SK-N-SH (cell line): ENCODE measurements around the gene TMEM192. TPM values are rescaled to one million over a fixed set of nuclear protein-coding genes. Genes with fewer than 3 reads are reported as not detected.

Experiments
- CTCF ChIA-PET: fragments of 300-600, 350-600 bp; formaldehyde crosslinking; extraction: SDS; loops from one replicate; lab custom pipeline; 2021; lab: Yijun Ruan, JAX
- POLR2A ChIA-PET: fragments of 350-600 bp; sonication (Branson Sonifier 250); formaldehyde crosslinking; extraction: SDS; loops from one replicate; lab custom pipeline; 2020; ENCODE audit warnings: antibody characterized with exemption, inconsistent platforms; lab: Yijun Ruan, JAX
- DNase-seq: peaks from one replicate; pipeline ENCODE4 v3.0.0; 2012
- H2AFZ ChIP-seq: fragments of 200-600 bp; sonication (generic); 2 replicates; pipeline ENCODE4 v1.8.1; 2016; ENCODE audit warnings: antibody characterized with exemption, mild to moderate bottlenecking, low read depth
- H3F3A ChIP-seq: fragments of 200-600 bp; sonication (generic); replicated peaks from 2 replicates; pipeline ENCODE3; 2016; ENCODE audit warnings: antibody characterized with exemption, mild to moderate bottlenecking; ENCODE audit not compliant: insufficient read depth
- H3K27ac ChIP-seq, 2 experiments: fragments of 200-500 bp in 1 of 2; fragments of 200-600 bp in 1 of 2; sonication (Bioruptor generic) in 1 of 2; sonication (generic), shearing (Covaris generic) in 1 of 2; 2 replicates each; pipeline versions ENCODE4 v1.5.1 to v1.6.1; 2014 to 2016; ENCODE audit warnings: low read depth in 2 of 2, inconsistent platforms in 1 of 2, low read length in 1 of 2, mild to moderate bottlenecking in 1 of 2, mixed read lengths in 1 of 2
- H3K27me3 ChIP-seq: fragments of 200-600 bp; sonication (generic), shearing (Covaris generic); 2 replicates; pipeline ENCODE4 v1.6.1; 2016; ENCODE audit warnings: mixed run types; ENCODE audit not compliant: insufficient read depth
- H3K36me3 ChIP-seq, 2 experiments: fragments of 200-500 bp in 1 of 2; fragments of 200-600 bp in 1 of 2; sonication (Bioruptor generic) in 1 of 2; sonication (generic) in 1 of 2; replicated peaks in 1 of 2; 2 replicates each; pipeline versions ENCODE3 to v1.5.1; 2014 to 2016; ENCODE audit warnings: low read length in 1 of 2, mild to moderate bottlenecking in 1 of 2; ENCODE audit not compliant: insufficient read depth in 2 of 2, control insufficient read depth in 1 of 2
- H3K4me1 ChIP-seq, 2 experiments: fragments of 200-500 bp in 1 of 2; fragments of 200-600 bp in 1 of 2; sonication (Bioruptor generic) in 1 of 2; sonication (generic), shearing (Covaris generic) in 1 of 2; 2 replicates each; pipeline versions ENCODE4 v1.5.1 to v1.6.1; 2014 to 2016; ENCODE audit warnings: low read depth in 1 of 2, low read length in 1 of 2, mixed run types in 1 of 2; ENCODE audit not compliant: insufficient read depth in 2 of 2, control insufficient read depth in 1 of 2
- H3K4me2 ChIP-seq: fragments of 200-600 bp; sonication (generic), shearing (Covaris generic); 2 replicates; pipeline ENCODE4 v1.6.1; 2017; ENCODE audit warnings: mixed run types
- H3K4me3 ChIP-seq, 2 experiments: fragments of 200-500 bp in 1 of 2; fragments of 200-600 bp in 1 of 2; sonication (Bioruptor generic) in 1 of 2; sonication (generic), shearing (Covaris generic) in 1 of 2; 2 replicates each; pipeline versions ENCODE4 v1.5.1 to v1.8.1; 2014 to 2016; ENCODE audit warnings: low read depth in 2 of 2, inconsistent platforms in 1 of 2, low read length in 1 of 2, mild to moderate bottlenecking in 1 of 2, mixed read lengths in 1 of 2, moderate library complexity in 1 of 2
- H3K79me2 ChIP-seq: fragments of 200-600 bp; sonication (generic); 2 replicates; pipeline ENCODE4 v1.8.1; 2017; ENCODE audit warnings: mild to moderate bottlenecking; ENCODE audit not compliant: insufficient read depth
- H3K9ac ChIP-seq: fragments of 200-600 bp; sonication (generic); 2 replicates; pipeline ENCODE4 v1.6.1; 2017; ENCODE audit warnings: mixed run types
- H3K9me2 ChIP-seq: fragments of 200-600 bp; sonication (generic); 2 replicates; pipeline ENCODE4 v1.6.1; 2017; ENCODE audit warnings: mixed run types
- H3K9me3 ChIP-seq: fragments of 200-600 bp; sonication (generic); 2 replicates; pipeline ENCODE4 v1.6.1; 2017; ENCODE audit warnings: mixed run types, mild to moderate bottlenecking, moderate library complexity
- H4K20me1 ChIP-seq: fragments of 200-600 bp; sonication (generic); 2 replicates; pipeline ENCODE4 v1.6.1; 2017; ENCODE audit warnings: mild to moderate bottlenecking, mixed run types; ENCODE audit not compliant: insufficient read depth
- CHD2 ChIP-seq: fragments of 150-350 bp; IDR thresholded peaks from 2 replicates; pipeline ENCODE4 v1.6.1; 2018; ENCODE audit warnings: low read length; ENCODE audit not compliant: partially characterized antibody
- ELF1 ChIP-seq: IDR thresholded peaks from 2 replicates; pipeline ENCODE4 v1.4.0; 2012
- FOXJ3 ChIP-seq: sonication (generic); formaldehyde crosslinking; IDR thresholded peaks from 2 replicates; pipeline ENCODE4 v1.5.1; 2020; ENCODE audit warnings: mild to moderate bottlenecking, missing genetic modification reagents
- FOXM1 ChIP-seq: IDR thresholded peaks from 2 replicates; pipeline ENCODE4 v1.4.0; 2012; ENCODE audit warnings: low read depth, mild to moderate bottlenecking
- GABPA ChIP-seq: IDR thresholded peaks from 2 replicates; pipeline ENCODE4 v1.4.0; 2012; ENCODE audit warnings: low read depth, mild to moderate bottlenecking
- GATA2 ChIP-seq: sonication (generic); formaldehyde crosslinking; IDR thresholded peaks from 2 replicates; pipeline ENCODE4 v1.5.0; 2020; ENCODE audit warnings: mild to moderate bottlenecking, missing genetic modification reagents
- MEF2A ChIP-seq: IDR thresholded peaks from 2 replicates; pipeline ENCODE4 v1.4.0; 2012; ENCODE audit warnings: low read depth, borderline replicate concordance
- MXI1 ChIP-seq: IDR thresholded peaks from 2 replicates; pipeline ENCODE4 v1.6.1; 2012; ENCODE audit warnings: mild to moderate bottlenecking, low read depth, low read length, improper control_type of control experiment
- NFIC ChIP-seq: IDR thresholded peaks from 2 replicates; pipeline ENCODE4 v1.4.0; 2012; ENCODE audit warnings: borderline replicate concordance
- POLR2AphosphoS5 ChIP-seq: IDR thresholded peaks from 2 replicates; pipeline ENCODE4 v1.6.1; 2012; ENCODE audit warnings: low read depth, low read length
- RAD21 ChIP-seq: IDR thresholded peaks from 2 replicates; pipeline ENCODE4 v1.6.1; 2012; ENCODE audit warnings: mild to moderate bottlenecking, low read length
- RFX5 ChIP-seq: IDR thresholded peaks from 2 replicates; pipeline ENCODE4 v1.6.1; 2012; ENCODE audit warnings: mild to moderate bottlenecking, improper control_type of control experiment, low read length
- RXRA ChIP-seq: IDR thresholded peaks from 2 replicates; pipeline ENCODE4 v1.4.0; 2012; ENCODE audit warnings: low read depth, mild to moderate bottlenecking, borderline replicate concordance
- SMC3 ChIP-seq: IDR thresholded peaks from 2 replicates; pipeline ENCODE4 v1.6.1; 2012; ENCODE audit warnings: low read depth, low read length, improper control_type of control experiment
- TEAD4 ChIP-seq: IDR thresholded peaks from 2 replicates; pipeline ENCODE4 v1.4.0; 2012; ENCODE audit warnings: mild to moderate bottlenecking, borderline replicate concordance; ENCODE audit not compliant: insufficient read depth
- YY1 ChIP-seq: IDR thresholded peaks from 2 replicates; pipeline ENCODE4 v1.4.0; 2012; ENCODE audit warnings: low read depth, mild to moderate bottlenecking
- WGBS: methylation state at CpG from one replicate; pipeline ENCODE4 v1.1.6; 2017; ENCODE audit warnings: low lambda C conversion rate; 5-methylcytosine and 5-hydroxymethylcytosine counted together
- polyA plus RNA-seq, 3 experiments: library from polyadenylated mRNA; depleted of rRNA; stranded (reverse); fragments of >200 nt; gene quantifications; 2 replicates each; pipeline ENCODE4 v1.2.3, GENCODE V29; 2012
- TF ChIP-seq, protein P1 (sequence below): IDR thresholded peaks from 2 replicates; pipeline ENCODE4 v1.4.0; 2012; ENCODE audit warnings: low read depth, borderline replicate concordance
- TF ChIP-seq, protein P2 (sequence below): fragments of 150-350 bp; IDR thresholded peaks from 2 replicates; pipeline ENCODE4 v1.6.1; 2017; ENCODE audit warnings: antibody characterized with exemption, low read length, low read depth, borderline replicate concordance
- TF ChIP-seq, protein P3 (sequence below): IDR thresholded peaks from 2 replicates; pipeline ENCODE4 v1.4.0; 2012; ENCODE audit warnings: low read depth
- TF ChIP-seq, protein P4 (sequence below): IDR thresholded peaks from 2 replicates; pipeline ENCODE4 v1.6.1; 2012; ENCODE audit warnings: mild to moderate bottlenecking, low read depth, low read length, moderate library complexity

The TMEM192 gene
- polyA plus RNA-seq, 1 of the 3 experiments (the other 2 are of a cell fraction): 9.1 TPM

DNA sequence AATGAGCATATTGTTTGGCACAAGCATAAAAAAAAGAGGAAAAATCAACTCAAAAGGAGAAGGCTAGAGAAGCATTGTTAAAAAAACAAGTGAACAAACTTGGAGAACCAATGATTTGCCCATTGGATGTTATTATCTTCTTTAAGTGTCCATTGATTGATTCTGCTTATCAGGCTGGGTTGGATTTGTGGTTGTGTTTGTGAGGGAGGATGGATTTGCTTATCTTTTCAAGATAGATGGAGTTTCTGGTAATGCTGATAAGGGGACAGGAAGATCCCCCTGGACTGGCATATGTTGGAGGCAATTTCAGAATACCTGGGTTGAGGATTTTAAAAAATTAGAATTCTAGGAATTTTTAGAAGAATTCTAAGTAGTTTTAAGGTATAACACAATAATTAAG, 41.8 kb upstream of the TMEM192 start:
- H3K4me1 ChIP-seq: no peaks in the 10 kb centered on the region
- no peaks in the 10 kb centered on the region for H4K20me1 ChIP-seq
- H2AFZ ChIP-seq: no peak overlapping the region
- no peak for DNase-seq
- H3K27me3 ChIP-seq: no peaks in the 10 kb centered on the region
- H3K4me3 ChIP-seq: no peak overlapping the region
- H3K79me2 ChIP-seq: no peaks in the 10 kb centered on the region
- POLR2A ChIA-PET: no interaction called here
- peaks cover 7% of the 10 kb centered on the region for H3F3A ChIP-seq
- no peak overlapping the region for H3K27ac ChIP-seq
- H3K9ac ChIP-seq: no peak overlapping the region
- no peaks in the 10 kb centered on the region for H3K9me2 ChIP-seq
- CTCF ChIA-PET: no interaction called here
- no peaks in the 10 kb centered on the region for H3K36me3 ChIP-seq
- H3K4me2 ChIP-seq: no peak overlapping the region
- no peaks in the 10 kb centered on the region for H3K9me3 ChIP-seq
- no peak for TF ChIP-seq TEAD4
- TF ChIP-seq FOXJ3 (CRISPR knock-in tag): no peak
- TF ChIP-seq CHD2: no peak
- TF ChIP-seq, protein P1, sequence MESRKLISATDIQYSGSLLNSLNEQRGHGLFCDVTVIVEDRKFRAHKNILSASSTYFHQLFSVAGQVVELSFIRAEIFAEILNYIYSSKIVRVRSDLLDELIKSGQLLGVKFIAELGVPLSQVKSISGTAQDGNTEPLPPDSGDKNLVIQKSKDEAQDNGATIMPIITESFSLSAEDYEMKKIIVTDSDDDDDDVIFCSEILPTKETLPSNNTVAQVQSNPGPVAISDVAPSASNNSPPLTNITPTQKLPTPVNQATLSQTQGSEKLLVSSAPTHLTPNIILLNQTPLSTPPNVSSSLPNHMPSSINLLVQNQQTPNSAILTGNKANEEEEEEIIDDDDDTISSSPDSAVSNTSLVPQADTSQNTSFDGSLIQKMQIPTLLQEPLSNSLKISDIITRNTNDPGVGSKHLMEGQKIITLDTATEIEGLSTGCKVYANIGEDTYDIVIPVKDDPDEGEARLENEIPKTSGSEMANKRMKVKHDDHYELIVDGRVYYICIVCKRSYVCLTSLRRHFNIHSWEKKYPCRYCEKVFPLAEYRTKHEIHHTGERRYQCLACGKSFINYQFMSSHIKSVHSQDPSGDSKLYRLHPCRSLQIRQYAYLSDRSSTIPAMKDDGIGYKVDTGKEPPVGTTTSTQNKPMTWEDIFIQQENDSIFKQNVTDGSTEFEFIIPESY: no peak
- TF ChIP-seq, protein P2, sequence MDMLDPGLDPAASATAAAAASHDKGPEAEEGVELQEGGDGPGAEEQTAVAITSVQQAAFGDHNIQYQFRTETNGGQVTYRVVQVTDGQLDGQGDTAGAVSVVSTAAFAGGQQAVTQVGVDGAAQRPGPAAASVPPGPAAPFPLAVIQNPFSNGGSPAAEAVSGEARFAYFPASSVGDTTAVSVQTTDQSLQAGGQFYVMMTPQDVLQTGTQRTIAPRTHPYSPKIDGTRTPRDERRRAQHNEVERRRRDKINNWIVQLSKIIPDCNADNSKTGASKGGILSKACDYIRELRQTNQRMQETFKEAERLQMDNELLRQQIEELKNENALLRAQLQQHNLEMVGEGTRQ: no peak
- no peak for TF ChIP-seq MXI1
- no peak for TF ChIP-seq RFX5
- TF ChIP-seq RAD21: no peak
- TF ChIP-seq GATA2 (CRISPR knock-in tag): no peak
- TF ChIP-seq YY1: no peak

DNA sequence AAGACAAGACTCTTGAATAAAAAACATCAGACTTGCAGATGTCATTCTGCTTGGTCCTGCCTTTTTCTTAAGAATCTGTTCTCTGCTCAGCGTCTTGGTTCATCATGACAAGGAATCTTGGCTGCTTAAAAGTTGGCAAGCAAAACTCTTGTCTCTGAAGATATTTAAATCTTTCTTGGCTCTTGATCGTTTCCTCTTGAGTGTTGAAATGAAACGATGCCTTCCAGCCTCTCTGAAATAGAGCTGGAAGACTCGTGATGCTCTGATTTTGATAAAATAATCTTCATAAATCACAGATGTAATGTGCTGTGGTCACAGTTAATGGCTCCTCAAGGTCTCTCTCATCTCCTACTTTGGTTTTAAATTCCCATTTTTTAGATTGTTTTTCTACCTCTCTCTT, 39.9 kb upstream of the TMEM192 start:
- CTCF ChIA-PET: interaction anchor here (2.0 kb wide), 1 partner anchor 21 kb away, joined by 5 read pairs; no protein-coding TSS in a partner anchor
- DNase-seq: no peak
- 7% methylated on average over 4 of the region's 4 CpGs for WGBS
- TF ChIP-seq POLR2AphosphoS5: peak; percentile 62; the same call in 1 of the 2 replicates
- TF ChIP-seq NFIC: peak; percentile 91
- TF ChIP-seq, protein P3, sequence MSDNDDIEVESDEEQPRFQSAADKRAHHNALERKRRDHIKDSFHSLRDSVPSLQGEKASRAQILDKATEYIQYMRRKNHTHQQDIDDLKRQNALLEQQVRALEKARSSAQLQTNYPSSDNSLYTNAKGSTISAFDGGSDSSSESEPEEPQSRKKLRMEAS: no peak
- TF ChIP-seq, protein P4, sequence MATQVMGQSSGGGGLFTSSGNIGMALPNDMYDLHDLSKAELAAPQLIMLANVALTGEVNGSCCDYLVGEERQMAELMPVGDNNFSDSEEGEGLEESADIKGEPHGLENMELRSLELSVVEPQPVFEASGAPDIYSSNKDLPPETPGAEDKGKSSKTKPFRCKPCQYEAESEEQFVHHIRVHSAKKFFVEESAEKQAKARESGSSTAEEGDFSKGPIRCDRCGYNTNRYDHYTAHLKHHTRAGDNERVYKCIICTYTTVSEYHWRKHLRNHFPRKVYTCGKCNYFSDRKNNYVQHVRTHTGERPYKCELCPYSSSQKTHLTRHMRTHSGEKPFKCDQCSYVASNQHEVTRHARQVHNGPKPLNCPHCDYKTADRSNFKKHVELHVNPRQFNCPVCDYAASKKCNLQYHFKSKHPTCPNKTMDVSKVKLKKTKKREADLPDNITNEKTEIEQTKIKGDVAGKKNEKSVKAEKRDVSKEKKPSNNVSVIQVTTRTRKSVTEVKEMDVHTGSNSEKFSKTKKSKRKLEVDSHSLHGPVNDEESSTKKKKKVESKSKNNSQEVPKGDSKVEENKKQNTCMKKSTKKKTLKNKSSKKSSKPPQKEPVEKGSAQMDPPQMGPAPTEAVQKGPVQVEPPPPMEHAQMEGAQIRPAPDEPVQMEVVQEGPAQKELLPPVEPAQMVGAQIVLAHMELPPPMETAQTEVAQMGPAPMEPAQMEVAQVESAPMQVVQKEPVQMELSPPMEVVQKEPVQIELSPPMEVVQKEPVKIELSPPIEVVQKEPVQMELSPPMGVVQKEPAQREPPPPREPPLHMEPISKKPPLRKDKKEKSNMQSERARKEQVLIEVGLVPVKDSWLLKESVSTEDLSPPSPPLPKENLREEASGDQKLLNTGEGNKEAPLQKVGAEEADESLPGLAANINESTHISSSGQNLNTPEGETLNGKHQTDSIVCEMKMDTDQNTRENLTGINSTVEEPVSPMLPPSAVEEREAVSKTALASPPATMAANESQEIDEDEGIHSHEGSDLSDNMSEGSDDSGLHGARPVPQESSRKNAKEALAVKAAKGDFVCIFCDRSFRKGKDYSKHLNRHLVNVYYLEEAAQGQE: no peak
- TF ChIP-seq RXRA: peak; percentile 36; the same call in 1 of the 2 replicates
- 0 out of 2 replicates have a peak, but pooled peaks have one; percentile 10 for TF ChIP-seq MEF2A
- TF ChIP-seq, protein P2: no peak
- TF ChIP-seq GATA2 (CRISPR knock-in tag): no peak
- TF ChIP-seq MXI1: no peak
- TF ChIP-seq YY1: no peak
- TF ChIP-seq ELF1: no peak
- no peak for TF ChIP-seq SMC3
- no peak for TF ChIP-seq GABPA
- peak; percentile 94 for TF ChIP-seq FOXM1
- no peak for TF ChIP-seq CHD2

More for the DNA sequence above, 39.9 kb upstream of the TMEM192 start:
- H3F3A ChIP-seq: peaks cover 7% of the 10 kb centered on the region
- no peaks in the 10 kb centered on the region for H3K9me3 ChIP-seq
- no peaks in the 10 kb centered on the region for H3K27me3 ChIP-seq
- no peaks in the 10 kb centered on the region for H3K4me1 ChIP-seq
- POLR2A ChIA-PET: no interaction called here
- no peaks in the 10 kb centered on the region for H3K36me3 ChIP-seq
- H2AFZ ChIP-seq: peak overlapping the region; percentile 33; the same call in 1 of the 2 replicates
- no peak overlapping the region for H3K9ac ChIP-seq
- H4K20me1 ChIP-seq: no peaks in the 10 kb centered on the region
- no peaks in the 10 kb centered on the region for H3K9me2 ChIP-seq
- no peaks in the 10 kb centered on the region for H3K79me2 ChIP-seq
- H3K27ac ChIP-seq: peak overlapping the region; percentile 41 to 73; a peak in 2 of 4 replicates
- H3K4me2 ChIP-seq: no peak overlapping the region
- H3K4me3 ChIP-seq: no peak overlapping the region
